22Rv1 (cell line): ENCODE measurements around the gene RSRC1.
"Not testable (repeated sequence)": the region's sequence is repeated elsewhere in the genome, so short reads cannot be mapped to it uniquely, and the experiment has no call there.

Experiments
- H3K27ac ChIP-seq: fragments of 450-650 bp; 2 replicates; pipeline ENCODE4 v1.5.1; 2017
- ZFX ChIP-seq: fragments of 450-650 bp; IDR thresholded peaks from 2 replicates; pipeline ENCODE4 v1.6.1; 2017; ENCODE audit warnings: antibody characterized with exemption, borderline replicate concordance
- TF ChIP-seq, protein P1 (sequence below): fragments of 450-650 bp; IDR thresholded peaks from 2 replicates; pipeline ENCODE4 v1.5.1; 2017; ENCODE audit warnings: mild to moderate bottlenecking

The RSRC1 gene

DNA sequence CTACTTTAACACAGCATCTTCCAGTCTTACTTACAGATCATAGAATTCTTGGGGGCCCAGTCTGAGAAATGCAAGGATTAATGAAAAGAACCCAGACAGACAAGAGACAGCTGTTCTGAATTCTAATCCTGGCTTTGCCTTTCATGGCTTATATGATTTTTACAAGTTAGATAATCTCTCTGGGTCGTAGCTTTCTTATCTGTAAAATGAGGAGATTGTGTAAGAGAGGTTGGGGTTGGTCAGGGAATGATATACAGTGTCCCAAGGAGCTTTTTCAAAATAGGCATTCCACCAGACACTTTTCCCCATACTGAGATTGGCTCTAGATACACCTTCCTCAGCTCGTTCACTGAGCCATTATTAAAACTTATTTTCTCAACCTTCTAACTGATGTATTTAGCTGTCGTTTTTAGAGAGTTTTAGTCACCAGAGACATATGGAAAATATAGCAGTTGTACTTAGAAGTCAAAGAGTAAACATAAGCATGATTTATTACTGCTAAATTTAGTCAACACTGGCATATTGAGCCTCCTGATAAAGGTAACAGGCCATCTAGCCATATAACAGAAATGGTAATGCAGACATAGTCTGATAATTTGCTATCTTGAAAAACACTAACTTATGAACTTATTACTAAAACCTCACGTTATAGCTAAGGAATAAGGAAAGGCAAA, 298.1 kb downstream of the RSRC1 start:
- H3K27ac ChIP-seq = no peak overlapping the region
- no peak for TF ChIP-seq ZFX

DNA sequence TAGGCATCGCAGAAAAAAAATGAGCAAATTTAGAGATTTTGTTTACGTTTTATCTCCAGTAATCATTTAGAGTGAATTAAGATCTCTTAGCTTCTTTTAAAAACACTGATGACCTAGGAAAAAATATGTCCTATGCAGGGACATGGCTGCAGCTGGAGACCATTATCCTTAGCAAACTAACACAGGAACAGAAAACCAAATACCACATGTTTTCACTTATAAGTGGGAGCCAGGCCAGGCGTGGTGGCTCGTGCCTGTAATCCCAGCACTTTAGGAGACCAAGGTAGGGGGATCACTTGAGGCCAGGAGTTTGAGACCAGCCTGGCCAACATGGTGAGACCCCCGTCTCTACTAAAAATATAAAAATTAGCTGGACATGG, 298.6 kb downstream of the RSRC1 start:
- not testable (repeated sequence) for H3K27ac ChIP-seq

DNA sequence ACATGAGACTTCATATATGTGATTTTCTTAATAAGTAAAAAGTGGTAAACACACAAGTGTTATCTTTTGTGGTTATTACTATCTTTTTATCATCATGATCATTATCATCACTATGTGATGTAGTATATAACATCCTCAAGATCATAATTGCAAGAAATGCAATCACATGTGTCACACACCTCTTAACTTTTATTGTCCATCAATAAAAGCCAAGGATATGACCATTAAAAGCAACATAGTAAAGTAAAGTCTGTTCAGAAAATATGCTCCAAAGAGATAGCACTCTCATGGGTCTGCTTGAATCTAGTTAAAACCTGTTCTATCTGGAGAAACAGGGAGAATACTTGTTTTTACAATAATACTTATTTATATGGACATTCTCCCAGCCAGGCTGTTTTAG, 308.1 kb downstream of the RSRC1 start:
- no peak for TF ChIP-seq ZFX
- TF ChIP-seq, protein P1, sequence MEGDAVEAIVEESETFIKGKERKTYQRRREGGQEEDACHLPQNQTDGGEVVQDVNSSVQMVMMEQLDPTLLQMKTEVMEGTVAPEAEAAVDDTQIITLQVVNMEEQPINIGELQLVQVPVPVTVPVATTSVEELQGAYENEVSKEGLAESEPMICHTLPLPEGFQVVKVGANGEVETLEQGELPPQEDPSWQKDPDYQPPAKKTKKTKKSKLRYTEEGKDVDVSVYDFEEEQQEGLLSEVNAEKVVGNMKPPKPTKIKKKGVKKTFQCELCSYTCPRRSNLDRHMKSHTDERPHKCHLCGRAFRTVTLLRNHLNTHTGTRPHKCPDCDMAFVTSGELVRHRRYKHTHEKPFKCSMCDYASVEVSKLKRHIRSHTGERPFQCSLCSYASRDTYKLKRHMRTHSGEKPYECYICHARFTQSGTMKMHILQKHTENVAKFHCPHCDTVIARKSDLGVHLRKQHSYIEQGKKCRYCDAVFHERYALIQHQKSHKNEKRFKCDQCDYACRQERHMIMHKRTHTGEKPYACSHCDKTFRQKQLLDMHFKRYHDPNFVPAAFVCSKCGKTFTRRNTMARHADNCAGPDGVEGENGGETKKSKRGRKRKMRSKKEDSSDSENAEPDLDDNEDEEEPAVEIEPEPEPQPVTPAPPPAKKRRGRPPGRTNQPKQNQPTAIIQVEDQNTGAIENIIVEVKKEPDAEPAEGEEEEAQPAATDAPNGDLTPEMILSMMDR = no peak
- no peak overlapping the region for H3K27ac ChIP-seq

DNA sequence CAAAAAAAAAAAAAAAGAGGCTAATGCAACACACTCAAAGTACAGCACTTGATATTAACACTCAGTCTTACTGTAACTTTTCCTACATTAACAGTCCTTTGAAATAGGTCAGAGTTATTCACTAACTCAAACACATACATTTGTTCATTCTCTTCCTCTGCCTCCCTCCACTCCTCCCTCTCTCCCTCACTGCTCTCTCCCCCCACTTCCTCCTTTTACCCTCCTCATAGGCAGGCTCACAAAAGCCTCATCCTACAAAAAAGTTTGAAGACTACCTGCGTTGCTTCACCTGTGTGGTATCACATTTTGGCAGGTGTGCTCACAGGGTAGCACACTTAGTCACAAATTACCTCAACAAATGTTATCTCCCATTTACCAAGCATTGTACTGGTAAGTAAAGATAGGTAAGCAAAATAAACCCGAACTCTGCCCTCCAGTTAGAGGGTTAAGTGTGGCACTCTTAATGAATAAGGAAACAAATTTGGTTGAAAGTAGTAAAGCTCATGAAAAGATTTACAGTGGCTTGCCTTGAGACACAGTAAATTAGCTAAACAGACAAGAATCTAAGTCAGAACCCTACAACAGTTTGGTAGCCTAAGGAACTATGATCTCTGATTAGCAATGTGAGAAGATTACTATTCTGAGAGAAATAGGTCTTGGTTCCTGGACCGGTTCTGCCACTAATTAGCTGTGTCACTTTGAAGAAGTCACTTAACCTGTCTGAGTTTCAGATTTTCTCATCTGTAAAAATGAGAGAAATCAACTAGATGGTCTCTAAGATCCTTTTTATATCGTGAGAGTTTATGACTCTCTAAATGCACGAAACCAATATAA, 310.1 kb downstream of the RSRC1 start:
- no peak overlapping the region for H3K27ac ChIP-seq
- TF ChIP-seq, protein P1 = no peak

DNA sequence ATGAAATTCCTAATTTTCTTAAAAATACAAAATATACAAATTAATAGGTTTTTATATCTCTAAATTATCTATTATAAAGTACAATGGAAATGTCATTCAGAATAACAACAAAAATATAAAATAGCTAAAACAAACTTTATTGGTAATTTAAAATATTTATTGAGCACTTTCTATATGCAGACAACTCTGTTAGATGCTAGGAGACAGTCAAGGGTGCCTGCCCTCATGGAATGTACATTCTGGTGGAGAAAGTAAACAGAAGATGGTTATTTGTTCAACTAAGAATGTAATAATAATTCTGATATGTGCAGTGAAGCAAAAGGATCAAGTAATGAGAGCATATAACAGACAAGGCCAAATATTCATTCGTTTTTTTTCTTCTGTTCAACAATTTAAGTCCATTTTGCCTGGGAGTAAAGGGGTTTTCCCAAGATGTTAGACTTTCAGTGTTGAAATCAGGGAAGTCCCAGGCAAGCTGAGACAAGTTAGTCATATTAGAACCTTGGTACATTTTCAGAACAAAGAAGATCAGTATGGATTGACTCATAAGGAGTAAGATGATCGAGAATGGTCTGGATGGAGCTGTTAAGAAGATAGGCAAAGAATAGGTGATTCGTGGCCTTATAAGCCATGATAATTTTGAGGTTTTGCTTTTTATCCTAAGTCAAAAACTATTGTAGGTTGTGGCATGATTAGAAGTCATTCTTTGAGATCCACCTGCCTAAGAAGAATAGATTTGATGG, 310.9 kb downstream of the RSRC1 start:
- TF ChIP-seq, protein P1 = no peak
- TF ChIP-seq ZFX = no peak
- H3K27ac ChIP-seq = no peak overlapping the region

DNA sequence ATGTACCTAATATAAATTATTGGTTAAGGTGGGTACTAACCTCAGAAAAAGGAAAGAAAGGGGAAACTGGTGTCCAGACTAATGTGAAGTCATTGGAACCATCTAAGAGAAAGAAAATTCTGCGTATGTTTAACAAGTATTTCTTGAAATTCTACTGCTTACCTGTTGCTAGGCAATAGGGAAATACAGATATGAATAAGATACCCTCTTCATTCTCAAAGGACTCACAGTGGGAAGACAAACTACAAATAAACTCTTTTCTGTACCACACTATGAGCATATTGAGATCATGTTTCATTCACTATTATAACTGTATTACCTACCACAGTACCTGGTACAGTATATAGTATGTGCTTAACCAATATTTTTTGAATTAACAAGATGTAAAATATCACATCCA, 320.6 kb downstream of the RSRC1 start:
- TF ChIP-seq, protein P1 = no peak
- no peak for TF ChIP-seq ZFX
- no peak overlapping the region for H3K27ac ChIP-seq

DNA sequence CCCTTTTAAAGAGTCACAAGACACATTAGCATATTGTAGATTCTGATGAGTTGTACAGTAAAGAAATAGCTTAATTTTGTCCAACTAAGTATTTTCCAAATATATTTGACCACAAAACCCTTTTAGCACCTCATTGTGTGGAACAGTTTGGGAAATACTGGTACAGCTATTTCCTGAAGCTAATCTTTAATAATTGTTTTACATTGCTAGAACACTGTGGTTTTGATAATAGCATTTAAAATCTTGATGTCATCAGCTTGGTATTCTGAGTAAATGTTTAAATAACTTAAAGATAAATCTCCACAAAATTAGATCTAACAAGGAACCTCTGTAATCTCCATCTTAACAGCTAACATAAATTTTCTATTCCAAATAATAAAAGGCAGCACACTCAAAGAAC, 321.1 kb downstream of the RSRC1 start:
- TF ChIP-seq, protein P1 = no peak
- no peak for TF ChIP-seq ZFX
- no peak overlapping the region for H3K27ac ChIP-seq

DNA sequence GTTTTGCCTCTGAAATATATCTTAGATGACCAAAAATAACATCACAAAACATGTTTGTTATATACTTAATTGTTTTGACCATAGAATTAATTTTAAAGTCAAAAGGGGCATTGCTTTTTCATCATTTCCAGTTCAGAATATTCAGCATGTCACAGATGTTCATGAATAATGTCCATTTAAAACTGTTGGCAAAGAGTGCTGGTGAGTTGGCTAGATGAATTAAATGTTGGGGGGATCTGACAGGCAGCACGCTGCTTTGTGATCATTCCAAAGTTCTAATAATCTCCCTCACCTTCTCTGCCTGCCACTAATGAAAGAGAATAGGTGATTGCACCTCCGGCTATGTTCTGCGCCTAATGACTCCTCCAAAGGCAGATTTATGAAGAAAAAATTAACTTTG, 321.9 kb downstream of the RSRC1 start:
- H3K27ac ChIP-seq = no peak overlapping the region
- no peak for TF ChIP-seq ZFX
- TF ChIP-seq, protein P1 = no peak
